GM21423 (cell line): ENCODE data around the gene LTB.
"Not testable (repeated sequence)": the region's sequence is repeated elsewhere in the genome, so short reads cannot be mapped to it uniquely, and the experiment has no call there.

ENCODE experiments used
- ATAC-seq: cut with Tn5 transposase; IDR thresholded peaks from one replicate; pipeline ENCODE4 v1.9.1; 2021; ENCODE audit warnings: mild to moderate bottlenecking, moderate library complexity; ENCODE audit not compliant: unreplicated experiment

The LTB gene

DNA sequence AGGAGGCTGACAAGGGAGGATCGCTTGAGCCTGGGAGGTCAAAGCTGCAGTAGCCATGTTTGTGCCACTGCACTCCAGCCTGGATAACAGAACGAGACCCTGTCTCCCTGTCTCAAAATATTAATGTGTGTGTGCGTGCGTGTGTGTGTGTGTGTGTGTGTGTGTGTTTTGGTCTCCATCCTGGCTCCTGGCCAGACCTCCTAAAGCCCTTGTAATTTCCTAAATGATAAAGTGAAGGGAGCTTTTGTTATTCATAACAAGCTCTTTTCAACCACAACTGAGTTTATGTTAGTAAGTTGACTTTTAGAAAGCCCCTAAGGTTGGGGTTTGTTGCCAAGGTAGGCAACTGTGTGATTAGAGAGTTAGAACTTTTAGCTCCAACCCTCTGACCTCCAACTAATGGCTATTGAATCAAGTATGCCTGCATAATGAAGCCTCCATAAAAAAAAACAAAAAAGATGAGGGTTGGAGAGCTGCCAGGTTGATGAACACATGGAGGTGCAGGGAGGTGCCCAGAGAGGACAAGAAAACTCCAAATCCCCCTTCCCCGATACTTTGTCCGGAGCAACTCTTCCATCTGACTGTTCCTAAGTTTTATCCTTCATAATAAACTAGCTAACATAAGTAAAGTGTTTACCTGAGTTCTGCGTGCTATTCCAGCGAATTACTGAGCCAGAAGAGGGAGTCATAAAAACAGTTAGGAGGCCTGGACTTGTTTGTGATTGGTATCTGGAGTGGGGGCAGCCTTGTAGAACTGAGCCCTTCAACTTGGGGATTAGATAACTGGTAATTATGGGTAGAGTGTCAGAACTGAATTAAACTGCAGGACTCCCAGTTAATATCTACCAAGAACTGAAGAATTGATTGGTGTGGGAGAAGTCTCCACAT, 27.5 kb upstream of the LTB start:
- ATAC-seq: no peak

- ATAC-seq: no peak
Measured at GRCh38 chr6:31607317-31607716, 25.1 kb upstream of the LTB start.

DNA sequence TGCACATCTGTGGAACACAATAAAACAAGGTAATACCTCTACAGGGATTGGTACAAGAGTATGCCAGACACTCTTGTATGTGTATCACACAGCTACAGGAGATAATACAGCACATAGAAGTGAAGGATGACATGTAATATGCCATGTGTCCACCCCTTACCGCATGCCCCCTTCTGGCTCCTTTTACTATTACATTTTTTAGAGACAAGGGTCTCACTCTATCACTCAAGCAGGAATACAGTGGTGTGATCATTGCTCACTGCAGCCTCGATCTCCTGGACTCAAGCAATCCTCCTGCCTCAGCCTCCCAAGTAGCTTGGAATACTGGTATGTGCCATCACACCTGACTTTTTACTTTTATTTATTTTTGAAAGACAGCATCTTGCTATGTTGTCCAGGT, 14.8 kb upstream of the LTB start:
- no peak for ATAC-seq

DNA sequence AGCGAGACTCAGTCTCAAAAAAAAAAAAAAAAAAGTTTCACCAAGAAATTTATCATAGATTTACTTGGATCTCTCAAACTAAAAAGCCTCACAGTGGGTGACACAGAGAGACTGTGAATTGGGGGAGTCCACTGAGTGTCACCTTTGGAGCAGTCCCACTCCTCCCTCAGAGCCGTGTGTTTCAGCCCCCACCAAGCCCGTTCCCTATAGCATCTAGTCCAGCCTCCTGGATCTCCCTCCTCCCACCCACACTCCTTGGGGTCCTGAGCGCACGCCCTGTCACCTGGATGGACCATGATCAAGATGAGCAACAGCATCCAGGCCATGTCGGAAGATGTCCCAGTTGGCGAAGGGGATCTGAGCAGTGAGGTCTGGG, 10.2 kb upstream of the LTB start:
- no peak for ATAC-seq

GRCh38 chr6:31590691-31591090, 8.5 kb upstream of the LTB start:
- not testable (repeated sequence) for ATAC-seq

DNA sequence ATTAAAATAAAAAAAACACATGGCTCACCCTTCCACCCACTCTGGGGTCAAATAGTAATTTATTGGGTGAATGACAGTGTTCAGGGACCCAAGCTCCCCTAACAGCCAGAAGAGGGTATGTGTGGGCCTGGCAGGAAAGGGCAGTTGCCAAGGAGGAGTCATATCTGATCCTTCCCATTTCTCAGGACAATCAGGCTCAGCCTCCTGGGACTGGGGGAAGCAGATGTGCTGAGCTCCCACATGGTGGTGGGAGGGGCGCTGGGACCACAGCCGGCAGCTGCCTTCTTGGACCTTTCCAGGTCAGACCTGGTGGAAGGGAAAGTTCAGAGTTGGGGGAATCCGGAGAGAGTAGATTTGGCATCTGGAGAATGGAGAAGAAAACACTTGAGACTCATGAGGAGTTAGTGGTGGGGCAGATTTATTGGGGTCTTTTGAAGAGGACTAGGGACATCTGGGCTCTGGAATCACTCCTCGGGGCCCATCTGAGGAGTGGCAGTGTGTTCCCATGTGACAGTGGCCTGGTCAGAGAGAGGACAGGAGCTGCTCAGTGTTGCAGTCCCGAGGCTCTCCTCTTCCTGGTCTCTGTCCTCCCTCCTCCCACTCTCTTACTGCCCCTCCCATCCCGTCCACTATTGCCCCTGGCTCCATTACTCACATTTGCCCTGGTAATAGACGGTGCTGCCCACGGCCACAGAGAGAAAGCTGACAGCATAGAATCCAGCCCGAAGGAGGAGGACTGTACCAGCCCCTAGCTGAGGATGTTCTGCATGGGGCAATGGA, 6.8 kb upstream of the LTB start:
- ATAC-seq: no peak

DNA sequence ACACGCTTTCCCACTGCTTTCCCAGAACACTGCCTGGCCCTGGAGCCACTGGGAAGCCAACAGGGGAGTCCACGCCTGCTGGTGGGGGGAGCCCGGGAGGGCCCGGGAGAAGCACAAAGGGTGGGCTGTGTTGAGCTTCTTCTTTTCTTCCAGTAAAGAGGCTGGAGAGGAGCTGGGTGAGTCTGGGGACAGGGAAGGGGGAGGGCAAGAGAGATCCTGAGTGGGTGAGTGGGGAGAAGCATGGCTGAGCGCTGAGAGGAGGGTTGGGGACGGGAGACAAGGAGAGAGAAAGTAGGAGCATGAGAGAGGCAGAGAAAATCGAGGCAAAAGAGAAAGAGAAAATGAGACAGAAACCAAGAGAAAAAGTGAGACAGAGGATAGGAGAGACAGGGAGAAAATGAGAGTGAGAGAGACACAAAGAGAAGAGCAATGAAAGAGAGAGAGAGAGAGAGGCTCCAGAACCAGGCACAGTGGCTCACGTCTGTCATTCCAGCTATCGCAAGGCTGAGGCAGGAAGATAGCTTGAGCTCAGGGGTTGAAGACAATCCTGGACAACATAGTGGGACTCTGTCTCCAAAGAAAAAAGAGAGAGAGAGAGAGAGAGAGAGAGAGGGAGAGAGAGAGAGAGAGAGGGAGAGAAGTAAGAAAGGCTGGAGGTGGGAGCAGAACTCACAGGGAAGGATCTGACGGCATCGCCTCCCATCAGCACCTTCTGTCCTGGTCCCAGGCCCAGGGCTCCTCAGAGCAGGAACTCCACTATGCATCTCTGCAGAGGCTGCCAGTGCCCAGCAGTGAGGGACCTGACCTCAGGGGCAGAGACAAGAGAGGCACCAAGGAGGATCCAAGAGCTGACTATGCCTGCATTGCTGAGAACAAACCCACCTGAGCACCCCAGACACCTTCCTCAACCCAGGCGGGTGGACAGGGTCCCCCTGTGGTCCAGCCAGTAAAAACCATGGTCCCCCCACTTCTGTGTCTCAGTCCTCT, 5.9 kb upstream of the LTB start:
- no peak for ATAC-seq

DNA sequence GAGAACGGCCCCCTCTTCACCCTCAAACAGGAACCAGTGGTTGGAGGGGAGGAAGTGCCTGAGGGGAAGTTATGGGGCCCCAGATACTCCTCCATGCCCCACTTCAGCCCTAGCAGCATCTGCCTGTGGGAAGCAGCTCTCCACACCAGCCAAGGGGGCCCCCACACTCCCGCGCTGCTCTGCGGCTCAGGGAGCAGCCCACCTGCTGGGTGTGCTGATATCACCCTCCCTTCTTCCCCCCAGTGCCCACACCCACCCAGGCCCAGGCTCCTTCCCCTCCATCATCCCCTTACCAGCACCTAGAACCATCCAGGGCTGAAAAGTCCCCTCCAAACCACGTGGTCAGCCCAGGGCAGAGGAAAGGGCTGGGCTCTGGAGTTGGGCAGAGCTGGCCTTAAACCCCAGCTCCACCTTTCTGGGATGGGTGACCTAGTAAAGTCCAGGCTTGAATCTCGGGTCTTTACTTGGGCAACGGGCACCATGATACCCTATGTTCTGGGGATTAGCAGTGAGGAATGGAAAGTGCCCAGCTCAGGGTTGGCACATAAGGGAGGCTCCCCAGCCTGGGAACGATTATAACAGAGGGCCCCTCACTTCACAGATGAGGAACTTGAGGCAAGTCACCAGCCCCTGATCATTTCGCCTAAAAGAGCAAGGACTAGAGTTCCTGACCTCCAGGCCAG, 4.5 kb upstream of the LTB start:
- no peak for ATAC-seq

DNA sequence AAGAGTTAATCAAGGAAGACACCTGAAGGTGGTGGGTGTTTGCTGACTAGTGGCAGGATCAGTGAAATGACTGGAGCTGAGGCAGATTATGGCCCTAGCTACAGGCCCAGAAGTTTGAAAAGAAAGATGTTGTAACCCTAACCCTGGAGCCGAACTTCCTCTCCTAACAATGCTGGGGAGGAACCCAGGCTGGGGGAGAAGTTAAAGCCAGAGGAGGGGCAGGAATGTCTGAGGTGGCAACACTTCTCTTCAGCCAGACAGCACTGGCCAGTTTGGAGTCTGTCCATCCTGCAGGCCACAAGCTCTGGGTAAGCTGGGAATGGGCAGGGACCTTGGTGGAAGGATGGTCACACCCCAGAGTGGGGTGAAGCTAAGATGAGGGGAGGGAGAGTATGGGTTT, 3.8 kb upstream of the LTB start, which contains the start of gene LST1:
LST1 (plus strand) TSS at position 270 of the 400 bp plus-strand sequence. CDS start 1,023 bp downstream, outside the sequence.
- no peak for ATAC-seq

- no peak for ATAC-seq
Measured at GRCh38 chr6:31585491-31585890, 3.3 kb upstream of the LTB start.

DNA sequence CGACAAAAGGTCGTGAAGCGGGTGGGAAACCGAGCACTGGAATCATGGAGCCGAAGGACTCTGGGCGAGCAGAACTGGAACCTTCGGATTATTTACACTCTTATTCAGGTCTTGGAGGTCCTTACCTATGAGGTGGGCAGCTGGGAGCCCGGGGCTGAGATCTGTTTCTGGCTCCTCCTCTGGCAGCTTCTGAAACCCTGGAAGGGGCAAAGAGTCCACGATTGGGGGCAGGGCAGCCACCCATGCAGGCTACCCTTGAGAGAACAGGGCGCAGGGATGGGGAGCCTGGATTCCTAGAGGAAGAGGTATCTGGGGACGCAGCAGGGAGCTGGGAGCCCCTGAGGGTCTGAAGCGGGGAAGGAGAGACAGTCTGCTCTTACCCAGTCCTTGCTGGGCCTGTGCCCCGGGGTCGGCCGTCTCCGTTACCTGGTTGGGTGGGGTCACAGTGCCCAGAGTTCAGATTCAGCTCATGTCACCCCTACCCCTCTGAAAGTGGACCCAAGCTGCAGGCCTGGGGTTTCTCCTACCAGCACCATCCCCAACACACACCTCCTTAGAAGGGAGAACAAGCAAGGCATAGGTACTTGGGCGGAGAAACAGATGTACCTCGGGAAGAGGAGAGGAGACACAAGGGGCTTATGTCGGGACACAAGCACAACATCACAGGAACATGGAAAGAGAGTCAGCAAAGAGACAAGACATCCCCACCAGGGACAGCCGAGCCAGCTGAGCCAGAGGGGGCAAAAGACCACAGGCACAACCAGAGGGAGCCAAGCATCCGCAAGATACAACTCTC, 592 bp downstream of the LTB start:
- ATAC-seq: no peak

DNA sequence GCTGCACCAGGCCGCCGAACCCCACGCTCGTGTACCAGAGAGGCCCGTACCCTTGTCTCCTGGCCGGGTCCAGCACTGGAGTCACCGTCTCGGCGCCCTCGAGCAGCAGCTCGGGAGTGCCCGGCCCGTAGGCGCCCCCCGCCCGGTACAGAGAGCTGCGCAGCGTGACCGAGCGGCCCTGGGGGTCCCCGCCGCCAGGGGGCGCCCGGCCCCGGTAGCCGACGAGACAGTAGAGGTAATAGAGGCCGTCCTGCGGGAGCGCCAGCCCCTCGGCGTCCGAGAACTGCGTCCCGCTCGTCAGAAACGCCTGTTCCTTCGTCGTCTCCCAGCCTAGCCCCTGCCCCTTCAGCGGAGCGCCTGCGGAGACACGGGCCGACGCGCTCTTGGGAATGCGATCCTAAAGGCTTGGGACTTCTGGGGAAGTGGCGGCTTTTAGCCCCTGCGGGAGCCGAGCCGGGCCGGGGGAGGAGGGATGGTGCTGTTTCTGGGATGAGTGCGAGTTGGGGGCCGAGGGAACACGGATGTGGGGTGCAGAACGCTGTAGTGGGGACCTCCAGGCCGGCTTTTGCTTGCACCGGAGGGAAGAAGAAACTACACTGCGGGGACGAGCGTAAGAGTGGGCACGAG, 1.3 kb downstream of the LTB start:
- peak; percentile 49 for ATAC-seq

- ATAC-seq: no peak
Measured at GRCh38 chr6:31580438-31580740, 1.8 kb downstream of the LTB start.

- ATAC-seq: no peak
Measured at GRCh38 chr6:31579546-31580437, 2.4 kb downstream of the LTB start.

DNA sequence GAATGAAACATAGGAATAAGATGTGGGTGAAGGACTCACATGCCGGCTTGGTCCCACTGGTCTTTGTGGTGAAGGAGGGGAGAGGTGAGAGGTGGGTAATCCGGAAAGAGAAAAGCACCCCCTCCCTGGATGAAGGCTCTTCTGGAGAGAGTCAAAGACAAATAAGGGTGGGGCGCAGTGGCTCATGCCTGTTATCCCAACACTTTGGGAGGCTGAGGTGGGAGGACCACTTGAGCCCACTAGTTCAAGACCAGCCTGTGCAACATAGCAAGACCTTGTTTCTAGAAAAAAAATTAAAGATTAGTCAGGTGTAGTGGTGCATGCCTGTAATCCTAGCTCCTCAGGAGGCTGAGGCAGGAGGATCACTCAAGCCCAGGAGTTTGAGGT, 3.1 kb downstream of the LTB start:
- ATAC-seq: no peak

GRCh38 chr6:31578184-31579118, 3.8 kb downstream of the LTB start:
- no peak for ATAC-seq

GRCh38 chr6:31577579-31577966, 4.7 kb downstream of the LTB start:
- no peak for ATAC-seq
